ENCODE results near the gene EXT2. TPM values are rescaled to one million over a fixed set of nuclear protein-coding genes. Genes with fewer than 3 reads are reported as not detected.

The EXT2 gene
- total RNA-seq, 3 donors from 2014 or later: 82.1 to 108 (median 96.9) TPM

DNA sequence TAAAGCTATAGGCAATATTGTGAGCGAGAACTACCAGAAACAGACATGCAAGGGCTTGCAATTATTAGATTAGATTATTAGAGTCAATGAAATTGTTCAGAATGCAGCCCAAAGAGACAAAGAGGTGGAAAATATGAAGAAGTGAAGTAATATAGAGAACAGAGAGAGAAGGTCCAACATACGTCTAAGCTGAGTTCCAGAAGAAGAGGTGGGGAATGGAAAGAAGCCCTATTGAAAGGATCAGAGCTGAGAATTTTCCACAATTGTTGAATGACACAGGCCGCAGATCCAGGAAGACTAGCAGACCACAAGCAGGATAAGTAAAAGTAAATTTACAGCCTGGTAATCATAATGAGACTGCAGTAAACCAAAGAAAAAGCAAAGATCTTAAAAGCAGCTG, 93.2 kb downstream of the EXT2 start:
- H3K27ac ChIP-seq: no peak overlapping the region
- no peaks in the 10 kb centered on the region for H3K4me1 ChIP-seq
- DNase-seq (ENCODE audit: low spot score in 2 of 2): no peak
- H3K4me3 ChIP-seq: no peak overlapping the region
- TF ChIP-seq POLR2A (IDR thresholded peaks at IDR 0.05): no peak
- TF ChIP-seq POLR2AphosphoS5 (IDR thresholded peaks at IDR 0.05): no peak
- TF ChIP-seq, protein P1, sequence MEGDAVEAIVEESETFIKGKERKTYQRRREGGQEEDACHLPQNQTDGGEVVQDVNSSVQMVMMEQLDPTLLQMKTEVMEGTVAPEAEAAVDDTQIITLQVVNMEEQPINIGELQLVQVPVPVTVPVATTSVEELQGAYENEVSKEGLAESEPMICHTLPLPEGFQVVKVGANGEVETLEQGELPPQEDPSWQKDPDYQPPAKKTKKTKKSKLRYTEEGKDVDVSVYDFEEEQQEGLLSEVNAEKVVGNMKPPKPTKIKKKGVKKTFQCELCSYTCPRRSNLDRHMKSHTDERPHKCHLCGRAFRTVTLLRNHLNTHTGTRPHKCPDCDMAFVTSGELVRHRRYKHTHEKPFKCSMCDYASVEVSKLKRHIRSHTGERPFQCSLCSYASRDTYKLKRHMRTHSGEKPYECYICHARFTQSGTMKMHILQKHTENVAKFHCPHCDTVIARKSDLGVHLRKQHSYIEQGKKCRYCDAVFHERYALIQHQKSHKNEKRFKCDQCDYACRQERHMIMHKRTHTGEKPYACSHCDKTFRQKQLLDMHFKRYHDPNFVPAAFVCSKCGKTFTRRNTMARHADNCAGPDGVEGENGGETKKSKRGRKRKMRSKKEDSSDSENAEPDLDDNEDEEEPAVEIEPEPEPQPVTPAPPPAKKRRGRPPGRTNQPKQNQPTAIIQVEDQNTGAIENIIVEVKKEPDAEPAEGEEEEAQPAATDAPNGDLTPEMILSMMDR (IDR thresholded peaks at IDR 0.05): no peak
- H3K27me3 ChIP-seq: no peaks in the 10 kb centered on the region
- H3K9me3 ChIP-seq: peaks cover 12 to 19% of the 10 kb centered on the region in 2 donors
- no peaks in the 10 kb centered on the region for H3K36me3 ChIP-seq
- intact Hi-C loops (cut with DNase I; ENCODE audit: low total_unique reads): no loop called here

DNA sequence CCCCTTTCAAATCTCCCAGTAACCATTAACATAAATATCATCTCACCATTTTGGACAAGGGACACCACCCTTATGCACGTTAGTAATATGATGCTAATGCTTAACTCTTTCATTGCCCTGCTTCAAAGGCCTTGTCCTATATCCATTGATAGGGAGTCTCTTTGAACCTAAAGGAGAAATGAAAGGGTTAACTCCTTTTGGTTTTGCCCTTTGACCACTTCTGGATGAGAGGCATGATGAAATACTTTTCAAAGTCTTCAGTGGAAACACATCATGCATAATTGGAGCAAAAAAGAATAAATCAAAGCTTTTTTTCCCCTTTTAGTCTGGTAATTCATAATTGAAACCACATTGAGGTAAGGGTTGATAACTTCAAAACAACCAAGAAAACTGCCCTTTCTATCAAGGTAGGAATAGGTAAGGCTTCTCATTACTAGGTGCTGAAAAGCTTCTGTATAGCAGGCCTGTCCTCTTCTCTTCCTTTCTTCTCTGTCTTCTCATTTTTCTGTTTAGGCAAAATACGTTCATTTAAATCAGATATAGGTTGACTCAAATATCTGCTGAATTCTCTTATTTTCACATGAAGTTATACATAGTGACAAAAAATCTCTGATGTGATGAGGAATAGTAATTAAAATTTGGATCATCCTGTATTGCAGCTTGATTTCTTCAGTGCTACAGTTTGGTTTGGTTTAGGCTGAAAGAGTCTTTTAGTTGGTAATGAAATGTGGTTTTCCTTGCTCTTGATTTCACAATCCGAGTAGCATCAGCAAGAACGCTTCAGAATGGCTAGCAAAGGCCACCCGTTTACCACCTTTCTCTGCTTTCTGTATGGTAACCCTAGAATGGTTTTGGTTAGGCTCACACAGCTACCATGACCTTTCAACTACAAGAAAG, 94.8 kb downstream of the EXT2 start:
- TF ChIP-seq POLR2A (IDR thresholded peaks at IDR 0.05) (no peak), POLR2AphosphoS5 (IDR thresholded peaks at IDR 0.05) (no peak)
- TF ChIP-seq, protein P1 (IDR thresholded peaks at IDR 0.05): no peak
- H3K4me1 ChIP-seq: no peaks in the 10 kb centered on the region
- H3K9me3 ChIP-seq: peaks cover 12 to 19% of the 10 kb centered on the region in 2 donors
- no peak overlapping the region for H3K4me3 ChIP-seq
- no peak overlapping the region for H3K27ac ChIP-seq
- H3K27me3 ChIP-seq: no peaks in the 10 kb centered on the region
- no peak for DNase-seq (ENCODE audit: low spot score in 2 of 2)
- no peaks in the 10 kb centered on the region for H3K36me3 ChIP-seq
- intact Hi-C loops (cut with DNase I; ENCODE audit: low total_unique reads): no loop called here

DNA sequence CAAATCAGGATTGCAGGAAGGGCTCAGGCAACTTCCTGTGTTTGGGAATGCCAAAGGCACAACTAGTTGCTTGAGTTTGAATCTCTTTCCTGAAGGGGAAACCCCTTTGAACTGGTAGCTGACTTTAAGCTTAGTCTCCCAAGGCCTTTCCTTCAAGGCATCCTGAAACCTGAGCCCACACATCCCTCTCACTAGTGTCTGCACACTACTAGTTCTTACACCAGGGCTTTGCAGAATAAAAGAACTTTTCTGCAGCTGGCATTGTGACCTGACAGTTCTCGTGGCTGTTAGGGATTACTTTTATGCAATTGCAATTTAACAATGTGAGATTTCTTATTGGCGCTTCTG, 95.4 kb downstream of the EXT2 start:
- no peaks in the 10 kb centered on the region for H3K36me3 ChIP-seq
- DNase-seq (ENCODE audit: low spot score in 2 of 2): no peak
- no peak overlapping the region for H3K4me3 ChIP-seq
- TF ChIP-seq POLR2AphosphoS5 (IDR thresholded peaks at IDR 0.05): no peak
- TF ChIP-seq POLR2A (IDR thresholded peaks at IDR 0.05): no peak
- TF ChIP-seq, protein P1 (IDR thresholded peaks at IDR 0.05): no peak
- H3K27me3 ChIP-seq: no peaks in the 10 kb centered on the region
- peaks cover 12 to 19% of the 10 kb centered on the region in 2 donors for H3K9me3 ChIP-seq
- H3K4me1 ChIP-seq: no peaks in the 10 kb centered on the region
- intact Hi-C loops (cut with DNase I; ENCODE audit: low total_unique reads): no loop called here
- no peak overlapping the region for H3K27ac ChIP-seq

DNA sequence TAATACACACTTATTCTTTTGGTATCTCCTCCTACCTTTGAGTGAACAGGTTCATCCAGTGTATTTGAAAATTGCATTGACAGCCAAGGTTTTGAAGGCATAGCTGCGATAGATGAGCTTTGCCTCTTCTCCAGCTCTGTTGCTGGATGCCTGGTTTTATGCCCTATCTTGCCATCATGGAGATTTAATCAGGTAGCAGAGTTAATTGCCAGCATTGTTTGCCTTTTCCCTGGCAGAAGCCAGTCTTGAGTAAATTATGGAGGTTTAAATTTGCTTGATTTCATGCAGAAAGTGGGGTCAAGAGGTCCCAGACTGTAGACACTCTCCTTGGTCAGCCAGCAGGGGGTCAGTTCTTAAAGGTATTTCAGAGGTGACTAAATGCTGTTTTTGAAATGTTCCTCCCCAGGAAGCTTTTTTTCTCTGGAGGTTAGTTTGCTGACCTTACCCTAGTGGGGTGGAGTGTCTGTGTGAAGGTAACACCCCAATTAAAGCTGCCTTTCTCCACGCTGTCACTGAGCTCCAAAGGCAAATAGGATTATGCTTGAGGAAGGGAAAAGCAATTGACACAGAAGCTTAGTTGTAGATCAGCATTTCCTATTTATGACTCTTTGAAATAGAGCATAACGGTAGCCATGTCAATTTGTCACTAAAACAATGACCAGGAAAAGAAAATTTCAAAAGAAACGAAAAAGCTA, 96.0 kb downstream of the EXT2 start:
- Histone ChIP-seq H3K36me3 (no peaks in the 10 kb centered on the region), H3K4me1 (no peaks in the 10 kb centered on the region)
- intact Hi-C loops (cut with DNase I; ENCODE audit: low total_unique reads): no loop called here

More for the DNA sequence above, 96.0 kb downstream of the EXT2 start:
- Histone ChIP-seq H3K4me3 (no peak overlapping the region), H3K9me3 (peaks cover 12 to 19% of the 10 kb centered on the region in 2 donors), H3K27ac (no peak overlapping the region), H3K27me3 (no peaks in the 10 kb centered on the region)
- no peak for DNase-seq (ENCODE audit: low spot score in 2 of 2)
- TF ChIP-seq POLR2A (IDR thresholded peaks at IDR 0.05) (no peak), POLR2AphosphoS5 (IDR thresholded peaks at IDR 0.05) (no peak)
- TF ChIP-seq, protein P1 (IDR thresholded peaks at IDR 0.05): no peak
